ENCODE data around the gene METTL16.

DNA sequence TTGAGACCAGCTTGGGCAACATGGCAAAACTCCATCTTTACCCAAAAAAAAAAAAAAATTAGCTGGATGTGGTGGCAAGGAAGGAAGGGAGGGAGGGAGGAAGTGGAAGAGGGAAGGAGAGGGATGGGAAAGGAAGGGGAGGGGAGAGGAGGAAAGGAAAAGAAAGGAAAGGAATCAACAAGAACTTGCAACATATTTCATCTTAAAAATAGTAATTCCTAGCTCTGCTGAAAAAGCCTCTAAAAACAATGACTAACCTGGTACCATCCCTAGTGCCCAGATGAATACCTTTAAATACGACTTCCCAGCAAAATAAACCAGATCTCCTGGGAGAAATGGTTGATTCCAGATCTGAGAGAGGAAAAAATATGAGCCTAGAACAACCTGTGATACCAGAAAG is 83.8 kb downstream of the METTL16 start:
- TF ChIP-seq ZNF8 (CRISPR knock-in tag; IDR thresholded peaks at IDR 0.05), result no peak
- no peak for TF ChIP-seq CSDC2 (CRISPR knock-in tag; IDR thresholded peaks at IDR 0.05)
- no peak for TF ChIP-seq RARB (CRISPR knock-in tag; IDR thresholded peaks at IDR 0.05)
- no peak for TF ChIP-seq ZFP30 (CRISPR knock-in tag; IDR thresholded peaks at IDR 0.05)
- no peak for TF ChIP-seq ISL1 (CRISPR knock-in tag; IDR thresholded peaks at IDR 0.05)
- TF ChIP-seq, protein P1, sequence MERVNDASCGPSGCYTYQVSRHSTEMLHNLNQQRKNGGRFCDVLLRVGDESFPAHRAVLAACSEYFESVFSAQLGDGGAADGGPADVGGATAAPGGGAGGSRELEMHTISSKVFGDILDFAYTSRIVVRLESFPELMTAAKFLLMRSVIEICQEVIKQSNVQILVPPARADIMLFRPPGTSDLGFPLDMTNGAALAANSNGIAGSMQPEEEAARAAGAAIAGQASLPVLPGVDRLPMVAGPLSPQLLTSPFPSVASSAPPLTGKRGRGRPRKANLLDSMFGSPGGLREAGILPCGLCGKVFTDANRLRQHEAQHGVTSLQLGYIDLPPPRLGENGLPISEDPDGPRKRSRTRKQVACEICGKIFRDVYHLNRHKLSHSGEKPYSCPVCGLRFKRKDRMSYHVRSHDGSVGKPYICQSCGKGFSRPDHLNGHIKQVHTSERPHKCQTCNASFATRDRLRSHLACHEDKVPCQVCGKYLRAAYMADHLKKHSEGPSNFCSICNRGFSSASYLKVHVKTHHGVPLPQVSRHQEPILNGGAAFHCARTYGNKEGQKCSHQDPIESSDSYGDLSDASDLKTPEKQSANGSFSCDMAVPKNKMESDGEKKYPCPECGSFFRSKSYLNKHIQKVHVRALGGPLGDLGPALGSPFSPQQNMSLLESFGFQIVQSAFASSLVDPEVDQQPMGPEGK (CRISPR knock-in tag; IDR thresholded peaks at IDR 0.05; ENCODE audit: borderline replicate concordance), result no peak
- no peak for TF ChIP-seq ZFP3 (CRISPR knock-in tag; IDR thresholded peaks at IDR 0.05)
- TF ChIP-seq, protein P2, sequence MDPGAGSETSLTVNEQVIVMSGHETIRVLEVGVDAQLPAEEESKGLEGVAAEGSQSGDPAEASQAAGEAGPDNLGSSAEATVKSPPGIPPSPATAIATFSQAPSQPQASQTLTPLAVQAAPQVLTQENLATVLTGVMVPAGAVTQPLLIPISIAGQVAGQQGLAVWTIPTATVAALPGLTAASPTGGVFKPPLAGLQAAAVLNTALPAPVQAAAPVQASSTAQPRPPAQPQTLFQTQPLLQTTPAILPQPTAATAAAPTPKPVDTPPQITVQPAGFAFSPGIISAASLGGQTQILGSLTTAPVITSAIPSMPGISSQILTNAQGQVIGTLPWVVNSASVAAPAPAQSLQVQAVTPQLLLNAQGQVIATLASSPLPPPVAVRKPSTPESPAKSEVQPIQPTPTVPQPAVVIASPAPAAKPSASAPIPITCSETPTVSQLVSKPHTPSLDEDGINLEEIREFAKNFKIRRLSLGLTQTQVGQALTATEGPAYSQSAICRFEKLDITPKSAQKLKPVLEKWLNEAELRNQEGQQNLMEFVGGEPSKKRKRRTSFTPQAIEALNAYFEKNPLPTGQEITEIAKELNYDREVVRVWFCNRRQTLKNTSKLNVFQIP (CRISPR knock-in tag; IDR thresholded peaks at IDR 0.05; ENCODE audit: borderline replicate concordance, low read depth), result no peak
- no peak for TF ChIP-seq GLIS3 (CRISPR knock-in tag; IDR thresholded peaks at IDR 0.05)
- no peak for TF ChIP-seq TOX (CRISPR knock-in tag; IDR thresholded peaks at IDR 0.05; ENCODE audit: borderline replicate concordance)
- TF ChIP-seq OSR1 (CRISPR knock-in tag; IDR thresholded peaks at IDR 0.05), result no peak
- TF ChIP-seq TCF4 (CRISPR knock-in tag; IDR thresholded peaks at IDR 0.05; ENCODE audit: borderline replicate concordance), result no peak
- TF ChIP-seq ARNTL (CRISPR knock-in tag; IDR thresholded peaks at IDR 0.05; ENCODE audit: borderline replicate concordance, low read depth), result no peak
- no peak for TF ChIP-seq ESRRG (CRISPR knock-in tag; IDR thresholded peaks at IDR 0.05)
